HFF-Myc (cell line): ENCODE data around the gene TET3.

Experiments used
- DNase-seq: peaks from one replicate; pipeline ENCODE4 v3.0.0-alpha.2; 2011; ENCODE audit warnings: low read depth; ENCODE audit errors: extremely low read depth
- H3K4me3 ChIP-seq: replicated peaks from 2 replicates; pipeline ENCODE4 v1.5.1; 2011; ENCODE audit warnings: low read depth, mild to moderate bottlenecking, control low read depth, low read length
- TF ChIP-seq, protein P1 (sequence below): IDR thresholded peaks from 2 replicates; pipeline ENCODE4 v1.5.1; 2012; ENCODE audit warnings: mild to moderate bottlenecking, low read depth, low read length, control low read depth; ENCODE audit errors: missing control alignments

Gene TET3

DNA sequence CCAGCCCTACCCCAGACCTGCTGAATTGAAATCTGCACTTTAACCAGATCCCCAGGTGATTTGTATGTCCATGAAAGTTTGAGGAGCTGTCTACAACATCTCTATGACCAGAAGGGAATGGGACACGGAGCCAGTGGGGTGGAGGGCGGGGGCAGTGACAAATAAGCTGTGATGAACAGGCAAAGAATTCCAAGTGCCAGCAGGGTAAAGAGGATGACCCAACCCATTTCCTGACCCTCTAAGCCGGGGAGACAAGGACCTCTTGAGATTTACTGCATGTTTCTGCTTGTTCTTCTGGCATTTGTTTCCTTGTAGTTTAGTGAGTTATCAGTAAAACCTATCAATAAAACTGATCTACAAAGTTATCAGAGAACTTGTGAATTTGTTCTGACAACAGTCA, 8.7 kb downstream of the TET3 start:
- no peak for DNase-seq
- TF ChIP-seq, protein P1, sequence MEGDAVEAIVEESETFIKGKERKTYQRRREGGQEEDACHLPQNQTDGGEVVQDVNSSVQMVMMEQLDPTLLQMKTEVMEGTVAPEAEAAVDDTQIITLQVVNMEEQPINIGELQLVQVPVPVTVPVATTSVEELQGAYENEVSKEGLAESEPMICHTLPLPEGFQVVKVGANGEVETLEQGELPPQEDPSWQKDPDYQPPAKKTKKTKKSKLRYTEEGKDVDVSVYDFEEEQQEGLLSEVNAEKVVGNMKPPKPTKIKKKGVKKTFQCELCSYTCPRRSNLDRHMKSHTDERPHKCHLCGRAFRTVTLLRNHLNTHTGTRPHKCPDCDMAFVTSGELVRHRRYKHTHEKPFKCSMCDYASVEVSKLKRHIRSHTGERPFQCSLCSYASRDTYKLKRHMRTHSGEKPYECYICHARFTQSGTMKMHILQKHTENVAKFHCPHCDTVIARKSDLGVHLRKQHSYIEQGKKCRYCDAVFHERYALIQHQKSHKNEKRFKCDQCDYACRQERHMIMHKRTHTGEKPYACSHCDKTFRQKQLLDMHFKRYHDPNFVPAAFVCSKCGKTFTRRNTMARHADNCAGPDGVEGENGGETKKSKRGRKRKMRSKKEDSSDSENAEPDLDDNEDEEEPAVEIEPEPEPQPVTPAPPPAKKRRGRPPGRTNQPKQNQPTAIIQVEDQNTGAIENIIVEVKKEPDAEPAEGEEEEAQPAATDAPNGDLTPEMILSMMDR = no peak
- H3K4me3 ChIP-seq = no peak overlapping the region

DNA sequence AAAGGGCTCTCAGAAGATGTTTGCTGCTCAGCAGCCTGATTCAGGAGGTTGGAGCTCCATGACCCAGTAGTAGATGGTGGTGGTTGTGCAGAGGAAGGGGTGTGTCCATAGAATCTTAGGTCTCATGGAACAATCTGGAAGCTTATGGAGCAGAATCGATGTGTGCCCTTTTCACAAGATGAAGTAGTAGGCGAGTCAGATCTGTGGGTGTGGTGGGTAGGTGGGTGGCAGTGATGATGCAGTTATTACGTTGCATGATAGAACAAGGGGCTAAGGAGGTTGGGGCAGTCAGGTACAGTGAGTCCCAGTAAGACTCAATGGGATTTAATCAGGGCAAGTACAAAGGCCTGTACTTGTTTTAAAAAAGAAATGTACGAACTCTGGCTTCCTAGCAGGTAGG, 9.1 kb downstream of the TET3 start:
- no peak overlapping the region for H3K4me3 ChIP-seq
- DNase-seq = no peak
- TF ChIP-seq, protein P1 = no peak

DNA sequence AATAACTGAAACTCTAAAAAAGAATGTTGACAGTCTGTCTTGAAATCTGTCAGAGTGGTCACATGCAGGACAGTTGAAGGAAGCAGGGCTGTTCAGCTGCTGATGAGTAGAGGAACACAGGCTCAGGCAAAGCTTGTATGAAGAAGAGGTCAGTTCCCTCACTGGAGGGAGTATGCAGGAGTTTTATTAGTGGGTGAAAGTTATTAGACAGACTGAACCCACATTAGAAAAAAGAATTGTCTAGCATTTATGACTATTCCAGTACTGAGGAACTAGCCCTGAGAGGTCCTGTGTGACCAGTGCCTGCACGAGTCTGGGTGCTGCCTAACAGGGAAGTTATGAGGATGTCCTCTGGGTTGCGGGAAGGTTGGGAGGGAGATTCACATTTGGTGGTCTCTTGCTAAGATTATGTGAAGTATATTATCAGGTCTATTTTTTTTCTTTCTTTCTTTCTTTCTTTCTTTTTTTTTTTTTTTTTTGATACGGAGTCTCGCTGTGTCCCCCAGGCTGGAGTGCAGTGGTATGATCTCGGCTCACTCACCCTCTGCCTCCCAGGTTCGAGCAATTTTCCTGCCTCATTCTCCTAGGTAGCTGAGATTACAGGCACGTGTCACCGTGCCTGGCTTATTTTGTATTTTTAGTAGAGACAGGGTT, 9.6 kb downstream of the TET3 start:
- H3K4me3 ChIP-seq = no peak overlapping the region
- DNase-seq = no peak
- TF ChIP-seq, protein P1 = no peak

DNA sequence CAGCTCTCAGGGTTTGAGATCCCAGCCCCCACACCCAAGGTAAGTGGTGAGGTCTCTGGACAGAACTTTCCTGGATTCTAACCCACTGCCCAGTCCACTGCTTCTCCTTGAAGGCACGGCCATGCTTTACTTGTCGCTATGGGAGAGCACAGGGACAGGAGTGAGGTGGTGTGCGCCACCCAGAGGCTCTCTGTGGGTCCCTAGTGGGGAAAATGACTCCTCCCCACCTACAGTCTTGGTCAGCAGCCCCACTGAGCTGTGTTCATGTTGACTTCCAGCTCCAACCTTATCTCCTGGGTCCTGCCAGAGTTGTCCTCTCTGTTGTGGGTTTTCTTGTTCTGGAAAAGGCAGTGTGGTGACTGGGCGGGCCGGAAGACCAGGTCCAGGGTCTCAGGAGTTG, 11.1 kb downstream of the TET3 start:
- no peak for DNase-seq
- H3K4me3 ChIP-seq = no peak overlapping the region
- TF ChIP-seq, protein P1 = no peak

DNA sequence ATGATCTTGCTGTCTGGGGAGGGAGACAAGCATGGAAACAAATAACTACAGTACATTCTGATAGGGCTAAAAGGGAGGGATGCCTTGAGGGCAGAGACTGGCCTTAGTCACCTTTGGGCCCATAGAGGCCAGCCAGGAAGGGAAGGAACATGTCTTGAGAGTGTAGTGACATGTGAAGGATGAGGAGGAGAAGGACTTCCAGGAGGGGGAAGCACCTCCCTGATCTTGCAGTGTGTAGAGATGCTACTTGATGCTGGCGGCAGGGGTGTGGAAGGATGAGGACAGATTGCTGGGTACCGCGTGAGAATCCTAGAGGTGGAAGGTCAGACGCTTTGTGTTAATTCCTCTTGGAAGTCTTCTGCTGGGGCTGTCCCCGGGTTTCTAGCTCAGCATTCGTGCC, 13.1 kb downstream of the TET3 start:
- H3K4me3 ChIP-seq = no peak overlapping the region
- TF ChIP-seq, protein P1 = no peak
- DNase-seq = no peak

DNA sequence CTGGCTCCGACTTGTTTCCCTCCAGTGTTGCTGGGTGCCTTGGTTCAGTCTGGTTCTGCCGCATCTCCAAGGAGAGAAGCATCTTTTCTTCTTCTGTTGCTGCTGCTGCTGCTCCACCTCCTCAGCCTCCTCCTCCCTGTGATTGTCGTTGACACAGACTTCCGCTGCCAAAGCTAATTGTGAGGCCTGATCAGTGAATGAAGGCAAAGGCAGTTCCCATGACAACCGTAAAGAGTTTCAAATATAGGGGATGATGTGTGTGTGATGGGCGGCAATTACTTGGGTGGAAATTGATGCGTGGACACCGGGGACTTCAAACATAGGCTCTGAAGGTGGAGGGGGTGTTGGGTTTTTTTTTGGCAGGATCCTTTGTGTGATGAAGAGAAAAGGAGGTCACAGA, 13.7 kb downstream of the TET3 start:
- DNase-seq = no peak
- H3K4me3 ChIP-seq = no peak overlapping the region
- TF ChIP-seq, protein P1 = no peak

DNA sequence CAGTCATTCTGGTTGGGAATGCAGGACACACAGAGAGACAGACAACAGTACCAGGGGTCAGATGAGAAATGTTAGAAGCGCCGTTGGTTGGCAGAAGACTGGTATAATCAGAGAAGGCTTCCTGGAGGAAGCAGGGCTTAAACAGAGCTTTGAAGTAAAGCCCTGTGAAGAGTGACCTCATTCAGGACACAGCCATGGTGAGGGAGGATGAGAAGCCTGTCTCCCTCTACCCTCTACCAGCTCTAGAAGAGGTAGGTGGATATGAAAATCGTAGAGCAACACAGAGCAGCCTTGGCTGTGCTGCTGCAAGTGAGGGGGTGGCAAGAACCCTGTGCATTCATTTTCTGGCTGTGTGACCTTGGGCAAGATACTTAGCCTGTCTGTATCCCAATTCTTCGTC, 14.2 kb downstream of the TET3 start:
- DNase-seq = no peak

More for the DNA sequence above, 14.2 kb downstream of the TET3 start:
- TF ChIP-seq, protein P1 = no peak
- no peak overlapping the region for H3K4me3 ChIP-seq
